GM21515 (cell line): ENCODE results near the gene GGA3.

ENCODE experiments used
- ATAC-seq: cut with Tn5 transposase; IDR thresholded peaks from one replicate; pipeline ENCODE4 v1.9.1; 2021; ENCODE audit not compliant: unreplicated experiment

Gene GGA3

DNA sequence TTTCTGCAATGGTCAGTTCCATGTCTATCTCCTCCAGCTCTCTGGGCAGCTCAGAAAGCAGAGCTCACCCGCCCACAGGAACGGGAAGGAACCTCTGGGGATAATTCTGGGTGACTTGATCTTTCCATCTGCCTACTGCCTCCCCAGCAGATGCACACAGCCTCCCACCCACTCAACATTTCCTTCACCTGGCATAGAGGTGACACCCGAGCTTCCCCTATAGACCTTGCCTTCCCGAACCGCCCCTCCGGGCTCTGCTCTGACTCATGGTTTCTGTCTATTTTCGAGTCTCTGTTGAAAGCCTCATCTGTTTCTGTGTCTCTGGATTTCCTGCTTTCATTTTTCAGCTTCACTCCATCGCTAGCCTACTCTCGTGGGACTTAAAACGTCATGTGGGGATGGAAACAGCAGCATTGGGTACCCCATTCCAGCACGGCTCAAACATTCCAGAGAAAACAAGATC lies 11.4 kb downstream of the GGA3 start:
- ATAC-seq, result peak; percentile 85

DNA sequence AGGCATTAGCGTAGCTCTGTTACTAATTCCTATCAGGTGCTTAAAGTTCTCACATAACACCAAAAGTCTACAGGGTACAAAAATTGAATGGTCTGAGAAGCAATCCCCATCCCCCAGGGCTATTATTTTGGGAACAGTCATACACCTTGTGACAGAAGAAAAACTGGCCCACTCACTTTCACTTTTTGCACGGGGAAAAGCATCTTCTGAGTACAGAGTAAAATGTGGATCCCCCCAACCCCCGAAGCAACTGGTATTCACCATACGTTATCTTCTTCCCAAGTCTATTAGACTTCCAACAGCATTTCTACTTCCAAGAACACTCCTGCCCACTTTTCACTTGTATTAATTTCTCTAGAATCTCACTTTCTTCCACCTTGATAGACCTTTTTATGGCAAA lies 11.8 kb downstream of the GGA3 start:
- ATAC-seq, result no peak

DNA sequence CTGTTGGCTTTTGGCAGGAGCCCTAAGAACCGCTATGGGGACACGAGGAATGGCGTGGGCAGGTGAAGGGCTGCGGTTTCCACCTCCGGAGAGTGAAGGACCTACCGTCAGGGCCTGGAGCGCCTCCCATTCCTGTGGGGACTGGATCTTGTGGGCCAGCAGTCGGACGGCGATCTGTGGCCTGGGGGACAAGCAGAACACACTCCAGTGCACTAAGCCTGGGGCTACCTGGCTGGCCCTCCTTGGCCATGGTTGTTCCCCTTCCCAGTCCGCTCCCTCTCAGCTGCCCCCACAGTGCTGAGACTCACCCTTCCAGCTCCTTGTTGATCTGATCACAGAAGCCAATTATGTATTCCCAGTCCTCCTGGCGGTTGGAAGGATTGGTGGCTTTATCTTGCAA lies 15.0 kb downstream of the GGA3 start:
- no peak for ATAC-seq

DNA sequence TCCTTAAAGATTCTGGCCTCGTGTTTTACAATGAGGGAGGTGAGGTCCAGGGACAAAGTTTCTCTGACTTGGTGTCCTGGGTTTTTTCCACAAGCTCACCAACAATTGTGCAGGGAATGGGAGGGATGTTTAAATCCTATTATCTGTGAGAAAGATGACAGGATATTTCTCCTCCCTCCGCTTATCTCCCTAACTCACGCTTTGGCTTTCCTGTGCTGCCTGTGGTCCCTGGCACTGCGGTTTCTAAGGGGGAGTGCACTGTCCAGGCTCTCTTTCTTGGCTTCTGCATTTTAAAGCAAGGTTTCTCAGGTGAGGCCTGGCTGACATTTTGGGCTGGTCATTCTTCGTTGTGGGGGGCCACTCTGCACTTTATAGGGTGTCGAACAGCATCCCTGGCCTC lies 16.4 kb downstream of the GGA3 start:
- no peak for ATAC-seq

DNA sequence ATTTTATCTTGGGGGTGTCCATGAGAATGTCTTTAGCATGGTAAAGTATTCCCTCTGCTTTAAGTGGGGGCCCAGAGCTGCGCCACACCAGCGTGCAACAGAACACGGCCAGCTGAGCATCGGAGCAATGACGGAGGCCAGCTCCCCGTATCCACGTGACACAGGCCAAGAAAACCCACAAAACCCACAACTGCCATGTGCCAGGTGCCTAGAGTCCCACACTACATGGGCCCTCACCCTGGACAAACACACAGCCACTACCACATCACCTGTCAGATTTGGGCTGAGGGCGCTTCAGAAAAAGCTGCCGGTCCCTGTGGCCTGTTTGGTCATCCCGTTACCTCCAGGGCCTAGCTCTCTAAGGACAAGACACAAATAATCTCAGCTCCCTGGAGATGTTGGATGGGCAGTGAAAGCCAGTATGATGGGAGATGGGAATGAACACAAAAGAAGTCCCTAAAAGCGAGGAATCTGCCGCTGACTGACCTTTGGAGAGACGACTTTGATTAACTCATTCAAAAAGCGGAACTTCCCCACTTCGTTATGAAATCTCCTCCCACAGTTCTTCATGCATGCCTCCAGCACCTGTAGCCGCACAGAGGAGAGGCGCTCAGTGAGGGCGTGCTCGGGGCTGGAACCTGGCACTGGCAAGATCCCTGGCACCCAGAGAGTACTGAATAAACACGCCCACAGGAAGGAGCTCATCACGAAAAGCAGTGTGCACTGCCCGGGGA lies 17.1 kb downstream of the GGA3 start:
- ATAC-seq, result no peak

DNA sequence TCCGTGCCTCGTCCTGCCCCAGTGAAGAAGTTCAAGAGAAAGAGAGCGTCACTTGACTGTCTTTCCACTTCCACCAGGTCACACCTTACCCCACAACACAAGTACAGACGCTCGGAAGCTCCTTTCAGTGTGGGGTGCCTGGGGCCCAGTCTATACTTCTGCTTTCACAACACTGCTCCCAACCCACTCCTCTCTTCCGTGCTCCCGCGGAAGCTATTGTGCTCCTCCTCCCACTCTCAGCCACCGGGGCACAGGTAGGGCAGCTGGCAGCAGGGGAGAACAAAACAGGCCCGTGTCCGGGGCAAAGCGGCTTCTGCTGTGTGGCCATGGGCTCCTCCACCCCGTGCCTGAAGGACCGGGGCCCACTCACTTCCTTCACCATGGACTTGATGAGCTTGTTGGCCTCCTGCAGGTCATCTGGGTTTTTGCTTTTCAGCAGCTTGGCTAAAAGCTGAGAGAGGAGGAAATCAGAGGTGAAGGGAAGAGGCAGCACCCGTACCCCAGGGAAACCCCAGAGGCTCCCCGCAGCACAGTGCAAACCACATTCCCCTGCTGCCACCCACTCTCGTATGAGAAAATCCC lies 18.9 kb downstream of the GGA3 start:
- ATAC-seq, result no peak

DNA sequence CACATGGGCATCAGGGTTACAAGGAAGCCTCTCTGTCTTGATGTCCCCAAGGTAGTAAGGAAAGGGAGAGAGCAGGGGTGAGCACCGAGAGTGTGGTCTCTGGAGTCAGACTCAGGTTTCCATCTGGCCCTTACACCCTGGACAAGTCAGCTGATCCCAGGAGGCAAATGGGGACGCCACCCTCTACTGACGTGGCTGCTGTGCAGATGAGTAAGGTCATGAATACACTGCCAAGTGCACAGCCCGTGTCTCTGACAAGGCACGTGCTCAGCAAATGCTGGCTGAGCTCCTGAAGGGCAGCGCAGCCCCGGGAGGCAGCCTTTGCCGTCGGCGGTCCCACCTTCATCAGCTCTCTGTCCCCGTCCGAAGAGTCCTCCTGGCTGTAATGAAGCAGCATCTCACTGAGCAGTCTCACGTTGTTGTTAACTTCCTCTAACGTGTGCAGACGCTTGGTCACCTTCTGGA lies 19.4 kb downstream of the GGA3 start:
- no peak for ATAC-seq

DNA sequence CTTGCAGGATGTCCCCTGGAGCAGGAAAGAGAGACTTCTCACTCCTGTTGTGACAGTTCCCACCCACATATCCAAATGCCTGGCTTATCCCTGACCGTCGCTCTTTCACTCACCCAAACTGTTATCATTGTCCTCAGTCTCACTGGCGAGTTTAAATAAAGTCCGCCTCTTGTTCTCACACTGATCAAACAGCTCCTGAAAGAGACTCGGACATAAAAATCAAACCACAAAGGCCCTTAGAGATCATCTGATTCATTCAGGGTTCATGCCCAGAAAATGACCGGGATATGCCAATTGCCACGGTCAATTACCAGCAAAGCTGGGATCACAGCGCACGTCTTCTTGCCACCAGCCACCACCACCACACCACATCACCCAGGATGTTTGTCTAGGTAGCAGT lies 19.9 kb downstream of the GGA3 start:
- no peak for ATAC-seq

DNA sequence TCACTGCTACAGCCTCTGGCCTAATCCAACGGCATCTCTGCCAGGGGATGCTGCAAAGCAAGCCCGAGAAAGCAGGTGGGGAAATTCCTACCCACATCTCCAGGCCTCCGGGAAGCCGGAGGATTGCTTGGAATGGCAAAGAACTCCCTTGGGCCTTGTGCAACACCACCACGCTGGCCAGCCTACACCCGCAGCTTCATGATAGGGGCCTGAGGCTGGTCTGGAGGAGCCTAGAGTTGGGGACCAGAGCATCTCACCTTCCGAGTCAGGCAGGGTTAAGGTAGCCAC lies 20.3 kb downstream of the GGA3 start:
- no peak for ATAC-seq

DNA sequence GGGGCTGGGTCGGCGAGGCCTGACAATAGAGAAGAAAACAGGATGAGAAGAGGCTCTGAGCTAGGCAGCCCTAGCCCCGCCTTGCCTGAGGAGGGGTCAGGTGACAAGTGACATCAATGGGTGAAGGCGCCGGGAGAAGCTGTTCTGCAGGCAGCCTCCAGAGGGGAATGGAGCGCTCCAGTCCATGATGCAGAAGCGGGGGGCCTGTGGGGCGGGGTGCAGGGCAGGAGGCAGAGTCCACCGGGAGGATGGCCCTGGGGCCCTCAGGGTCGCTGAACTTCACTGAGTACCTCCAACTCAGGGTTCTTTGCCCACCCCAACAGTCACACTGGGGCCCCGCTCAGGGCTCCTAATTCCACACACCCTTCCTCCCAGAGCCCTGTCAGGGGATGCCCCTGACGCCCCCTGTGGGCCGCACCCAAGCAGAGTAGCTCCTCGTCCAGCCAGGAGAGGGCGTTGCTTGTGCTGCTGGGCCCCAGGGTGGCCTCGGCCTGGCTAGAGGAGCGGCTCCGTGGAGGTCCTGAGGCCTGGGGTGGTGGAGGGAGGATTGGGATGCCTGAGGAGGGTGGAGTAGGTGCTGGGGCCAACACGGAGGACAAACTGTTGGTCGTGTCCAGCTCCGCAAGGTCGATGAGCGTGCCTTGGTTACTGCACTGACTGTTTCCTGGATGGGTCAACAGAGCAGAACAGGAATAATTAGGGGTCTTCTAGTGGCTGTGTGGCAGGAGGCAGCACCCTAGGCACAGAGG lies 20.8 kb downstream of the GGA3 start:
- ATAC-seq, result no peak

DNA sequence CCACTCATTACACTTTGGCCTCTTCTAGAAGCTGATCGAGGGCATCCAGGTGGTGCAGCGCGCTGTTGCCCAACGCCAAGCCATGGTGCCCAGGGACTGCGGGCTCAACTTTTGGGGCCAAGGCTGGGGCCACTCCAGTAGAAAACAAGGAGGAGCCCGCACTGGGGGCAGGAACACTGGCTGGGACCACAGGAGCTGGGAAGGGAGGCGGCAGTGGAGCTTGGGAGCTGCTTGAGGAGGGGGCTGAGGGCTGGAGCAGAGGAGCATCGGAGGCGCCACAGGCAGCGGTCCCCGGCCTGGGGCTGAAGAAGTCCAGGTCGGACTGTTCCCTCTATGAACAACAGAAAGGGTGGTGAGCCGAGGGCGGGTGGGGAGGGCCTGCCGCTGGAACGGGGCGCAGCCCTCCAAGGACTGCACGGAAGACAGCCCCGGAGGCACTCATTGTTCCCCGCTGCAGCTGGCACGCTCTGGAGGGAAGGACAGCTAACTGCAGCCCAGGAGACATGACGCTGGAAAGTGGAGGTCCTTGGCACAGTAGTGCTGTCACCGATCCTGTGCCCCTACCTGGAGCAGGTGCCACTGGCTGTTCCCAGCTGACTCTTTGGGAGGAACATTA lies 21.5 kb downstream of the GGA3 start:
- ATAC-seq, result no peak

DNA sequence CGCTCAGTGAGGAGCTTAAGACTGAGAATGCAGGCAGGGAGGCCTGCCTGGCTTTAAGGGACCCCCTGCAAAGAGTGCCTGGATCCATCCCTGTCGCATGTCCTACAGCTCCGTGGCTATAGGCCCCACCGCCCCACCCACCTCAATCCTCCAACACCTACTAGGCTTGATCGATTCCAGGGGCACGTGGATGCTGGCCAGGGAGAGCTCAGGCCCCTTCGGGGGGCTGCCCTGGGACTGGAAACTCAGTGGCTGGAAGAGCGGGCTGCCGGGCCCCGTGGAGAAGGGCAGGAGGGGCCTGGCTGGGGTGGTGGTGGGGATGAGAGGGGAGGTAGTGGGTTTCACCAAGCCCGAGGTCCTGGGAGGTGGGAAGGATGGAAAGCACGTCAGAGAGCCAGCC lies 22.2 kb downstream of the GGA3 start:
- ATAC-seq, result no peak

DNA sequence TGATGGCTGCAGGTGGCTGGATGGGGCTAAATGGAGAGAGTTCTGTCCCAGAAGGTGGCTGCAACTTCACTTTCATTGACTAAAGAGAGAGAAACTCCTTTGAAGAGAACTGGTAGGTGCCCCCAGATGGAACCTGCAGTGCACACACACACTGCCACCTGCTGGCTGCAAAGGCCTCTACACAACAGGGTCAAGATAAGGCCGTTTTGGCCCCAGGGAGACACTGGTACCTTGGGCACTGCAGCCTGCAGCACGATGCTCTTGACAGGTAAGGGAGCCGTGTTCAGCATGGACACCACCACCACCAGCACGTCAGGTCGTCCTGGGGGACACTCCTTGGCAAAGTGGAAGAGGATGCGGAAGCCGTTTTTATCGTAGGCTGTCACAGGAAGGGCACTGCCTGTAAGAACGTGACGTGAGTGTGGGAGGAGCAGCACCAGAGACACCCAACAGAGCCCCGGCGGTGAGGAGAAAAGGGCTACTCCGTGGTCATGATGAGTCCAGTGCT lies 22.7 kb downstream of the GGA3 start:
- ATAC-seq, result no peak

DNA sequence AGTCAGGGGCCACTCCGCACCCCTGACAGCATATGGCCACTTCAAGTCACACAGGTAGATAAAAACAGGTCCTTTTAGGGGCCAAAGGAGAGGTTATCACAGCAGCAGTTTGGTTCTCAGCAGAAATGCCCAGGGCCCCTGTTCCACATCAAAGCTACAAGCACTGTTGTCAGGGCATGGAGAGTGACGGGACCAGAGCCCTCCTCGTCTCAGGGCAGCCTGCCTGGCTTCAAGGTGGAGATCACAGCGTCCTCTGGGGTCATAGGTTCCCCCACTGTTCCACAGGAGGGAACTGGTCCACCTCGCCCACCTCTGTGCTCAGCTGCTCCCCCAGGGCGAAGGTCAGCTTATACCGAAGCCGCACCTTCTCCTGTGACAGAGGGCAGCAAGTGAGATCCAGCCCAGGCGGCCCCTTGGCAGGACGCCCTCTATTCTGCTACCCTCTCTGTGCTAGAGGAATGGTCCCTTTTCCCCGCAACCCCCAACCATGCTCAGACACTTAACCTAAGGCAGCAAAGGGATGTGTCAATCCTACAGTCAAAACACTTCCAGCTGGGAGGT lies 23.3 kb downstream of the GGA3 start:
- no peak for ATAC-seq

DNA sequence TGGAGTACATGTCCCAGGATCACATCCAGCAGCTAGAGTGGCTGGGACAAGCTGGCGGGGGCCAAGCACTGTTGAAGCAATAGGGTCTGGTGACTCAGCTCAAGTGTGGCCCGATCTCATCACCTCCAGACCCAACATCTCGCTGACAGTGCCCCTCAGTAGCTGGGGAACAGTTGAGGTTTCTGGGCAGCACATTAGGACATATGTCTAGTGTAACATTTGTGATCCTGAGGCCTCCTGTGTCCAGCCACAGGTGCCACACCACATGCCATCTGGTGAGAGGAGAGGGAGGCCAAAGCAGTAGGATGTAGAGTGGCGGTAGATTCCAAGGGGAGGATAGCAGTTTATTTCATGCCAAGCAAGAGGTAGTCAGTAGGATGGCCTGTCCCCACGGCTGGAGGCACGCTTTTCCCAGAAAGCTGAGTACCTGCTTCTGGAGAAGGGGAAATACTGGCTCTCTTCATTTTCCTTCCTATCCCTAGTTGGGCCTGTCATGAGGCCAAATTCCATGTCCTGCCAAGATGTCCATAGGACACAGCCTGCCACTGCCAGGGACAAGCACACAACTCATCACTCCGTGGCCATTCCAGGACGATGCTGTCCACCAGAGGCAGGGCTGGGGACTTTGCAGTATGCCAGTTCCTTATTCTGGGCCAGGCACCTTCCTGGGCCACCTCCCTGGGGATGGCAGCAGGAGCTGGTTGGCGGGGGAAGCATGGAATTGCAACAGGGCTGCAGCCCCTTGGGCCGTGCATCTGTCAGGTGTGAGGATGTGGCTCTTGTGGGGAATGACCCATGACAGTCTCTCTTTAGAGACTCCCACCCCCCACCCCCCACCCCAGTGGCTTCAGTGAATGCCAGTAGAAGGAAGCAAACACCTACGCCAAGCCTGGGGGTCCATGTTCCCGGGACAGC lies 24.0 kb downstream of the GGA3 start:
- ATAC-seq, result no peak

DNA sequence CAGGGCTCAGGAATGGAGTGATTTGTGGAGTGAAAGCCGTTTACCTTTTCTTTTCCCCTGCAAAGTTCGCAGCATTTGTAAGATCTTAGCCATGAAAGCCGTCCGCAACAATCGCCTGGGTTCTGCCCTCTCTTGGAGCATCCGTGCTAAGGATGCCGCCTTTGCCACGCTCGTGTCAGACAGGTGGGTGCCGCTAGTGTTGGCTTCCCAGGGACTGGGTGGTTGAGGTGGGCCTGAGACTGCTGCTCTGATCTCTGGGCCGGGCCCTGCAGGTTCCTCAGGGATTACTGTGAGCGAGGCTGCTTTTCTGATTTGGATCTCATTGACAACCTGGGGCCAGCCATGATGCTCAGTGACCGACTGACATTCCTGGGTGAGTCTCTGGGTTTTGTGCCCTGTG lies 28.6 kb downstream of the GGA3 start:
- no peak for ATAC-seq

DNA sequence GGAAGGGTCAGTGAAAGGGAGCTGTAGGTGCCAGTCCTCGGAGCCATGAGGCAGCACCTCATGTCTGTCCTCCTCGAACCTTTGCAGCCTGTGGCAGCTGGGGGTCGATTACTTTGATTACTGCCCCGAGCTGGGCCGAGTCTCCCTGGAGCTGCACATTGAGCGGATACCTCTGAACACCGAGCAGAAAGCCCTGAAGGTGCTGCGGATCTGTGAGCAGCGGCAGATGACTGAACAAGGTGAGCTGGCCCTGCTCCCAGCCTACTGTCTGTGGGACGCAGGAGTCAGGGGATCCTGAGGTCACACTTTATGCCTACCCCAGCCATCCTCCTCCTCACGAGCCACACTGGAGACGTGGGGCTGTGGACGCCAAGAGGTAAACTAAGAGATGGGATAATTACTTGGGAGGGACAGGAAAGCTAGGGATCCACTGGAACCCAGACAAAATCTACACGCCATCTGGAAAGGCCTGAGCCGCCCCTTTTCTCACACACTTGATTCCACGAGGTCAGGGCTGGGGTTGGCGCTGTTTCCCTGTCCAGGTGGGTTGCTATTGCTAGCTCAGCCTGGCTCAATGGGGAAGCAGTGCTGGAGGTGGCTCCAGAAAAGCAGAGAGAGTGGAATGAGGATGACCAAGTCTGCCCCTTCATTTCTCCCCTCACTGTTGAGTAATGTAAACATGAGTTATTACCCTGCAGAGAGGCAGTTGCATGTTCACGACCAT lies 29.5 kb downstream of the GGA3 start:
- no peak for ATAC-seq

DNA sequence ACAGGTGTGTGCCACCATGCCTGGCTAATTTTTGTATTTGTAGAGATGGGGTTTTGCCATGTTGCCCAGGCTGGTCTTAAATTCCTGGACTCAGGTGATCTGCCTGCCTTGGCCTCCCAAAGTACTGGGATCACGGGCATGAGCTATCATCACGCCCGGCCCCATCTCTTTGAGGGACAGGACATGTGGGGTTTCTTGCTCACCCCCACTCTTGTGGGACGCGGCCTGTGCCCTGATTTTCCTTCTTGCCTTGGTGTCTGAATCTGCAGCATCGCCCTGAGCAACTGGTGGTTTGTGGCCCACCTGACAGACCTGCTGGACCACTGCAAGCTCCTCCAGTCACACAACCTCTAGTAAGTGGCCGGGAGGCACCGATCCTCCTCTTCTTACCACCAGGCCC lies 30.3 kb downstream of the GGA3 start:
- no peak for ATAC-seq

DNA sequence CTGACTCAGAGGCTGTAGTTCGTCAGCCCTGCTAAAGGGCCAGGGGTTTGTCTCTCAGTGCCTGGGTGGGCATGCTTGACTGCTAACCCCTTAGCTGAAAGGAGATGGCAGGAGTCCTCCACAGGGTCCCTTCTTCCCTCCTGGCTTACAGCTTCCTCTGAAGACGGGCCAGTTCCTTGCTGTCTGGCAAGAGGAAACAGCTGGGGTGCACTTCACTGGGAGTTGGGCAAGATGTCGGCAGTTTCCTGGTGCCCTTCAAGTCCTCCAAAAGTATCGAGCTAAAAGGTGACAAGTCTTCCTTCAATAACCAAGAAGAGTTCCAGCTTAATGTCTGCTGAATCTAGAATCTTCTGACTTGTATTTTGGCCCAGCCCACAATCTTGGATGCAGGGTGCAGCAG lies 32.6 kb downstream of the GGA3 start:
- ATAC-seq, result no peak

DNA sequence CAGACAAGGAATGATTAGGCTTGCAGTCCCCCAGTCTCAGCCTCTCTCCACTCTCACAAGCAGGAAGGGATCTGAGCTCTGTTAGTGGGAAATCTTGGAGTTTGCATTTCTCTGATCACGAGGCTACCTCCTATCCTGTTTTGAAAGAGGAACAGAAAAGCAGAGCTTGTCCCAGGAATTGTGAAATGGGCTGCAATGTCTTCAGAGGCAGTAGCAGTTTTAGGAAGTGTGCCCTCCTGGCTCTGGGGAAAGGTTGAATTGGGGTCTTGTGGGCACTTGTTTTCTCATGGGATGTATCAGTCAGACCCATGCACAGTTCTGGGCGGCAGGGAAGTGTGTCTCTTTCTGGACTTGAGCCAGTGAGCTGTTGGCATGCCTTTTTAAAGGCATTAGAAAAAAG lies 33.1 kb downstream of the GGA3 start:
- ATAC-seq, result no peak
